DND-41 (cell line): ENCODE data around the gene PFKFB3.

ENCODE experiments used
- ATAC-seq: fragments of 200-7000 bp; cut with Tn5 transposase; 3 replicates; pipeline ENCODE4 v1.9.1; 2021; ENCODE audit warnings: low read depth; ENCODE audit not compliant: insufficient read depth
- DNase-seq: peaks from one replicate; pipeline ENCODE4 v3.0.0-alpha.2; 2020
- H2AFZ ChIP-seq: 2 replicates; pipeline ENCODE4 v1.6.0; 2012; ENCODE audit warnings: low read depth, low read length
- H3K27ac ChIP-seq: 2 replicates; pipeline ENCODE4 v1.5.1; 2012; ENCODE audit warnings: low read length, inconsistent platforms
- H3K27me3 ChIP-seq: fragments of 200-600 bp; sonication (generic); 2 replicates; pipeline ENCODE4 v1.6.0; 2012; ENCODE audit warnings: low read length, mild to moderate bottlenecking, inconsistent platforms; ENCODE audit not compliant: insufficient read depth, poor library complexity
- H3K36me3 ChIP-seq: 2 replicates; pipeline ENCODE4 v1.5.1; 2012; ENCODE audit warnings: low read length, inconsistent platforms; ENCODE audit not compliant: insufficient read depth
- H3K4me1 ChIP-seq: 2 replicates; pipeline ENCODE4 v1.5.1; 2012; ENCODE audit warnings: mild to moderate bottlenecking, low read length; ENCODE audit not compliant: insufficient read depth
- H3K4me2 ChIP-seq: 2 replicates; pipeline ENCODE4 v1.6.0; 2012; ENCODE audit warnings: mild to moderate bottlenecking, moderate library complexity, low read length, inconsistent platforms; ENCODE audit not compliant: insufficient read depth
- H3K4me3 ChIP-seq, 2 experiments: fragments of 200-600 bp in 1 of 2; shearing (Covaris generic) in 1 of 2; 2 replicates each; pipeline ENCODE4 v1.5.1; 2012 to 2016; ENCODE audit warnings: inconsistent platforms in 2 of 2, low read length in 2 of 2, mild to moderate bottlenecking in 2 of 2, low read depth in 1 of 2, moderate library complexity in 1 of 2
- H3K79me2 ChIP-seq: 2 replicates; pipeline ENCODE4 v1.6.0; 2012; ENCODE audit warnings: low read length, inconsistent platforms; ENCODE audit not compliant: insufficient read depth
- H3K9ac ChIP-seq: 2 replicates; pipeline ENCODE4 v1.6.0; 2012; ENCODE audit warnings: low read depth, mild to moderate bottlenecking, inconsistent platforms, low read length, moderate library complexity
- H3K9me3 ChIP-seq: 2 replicates; pipeline ENCODE4 v1.5.1; 2012; ENCODE audit warnings: low read length, moderate library complexity, mild to moderate bottlenecking, inconsistent platforms; ENCODE audit not compliant: insufficient read depth, severe bottlenecking
- H4K20me1 ChIP-seq: 2 replicates; pipeline ENCODE4 v1.6.0; 2012; ENCODE audit warnings: low read length; ENCODE audit not compliant: insufficient read depth
- EZH2 ChIP-seq: IDR thresholded peaks from 3 replicates; pipeline ENCODE4 v1.6.1; 2012; ENCODE audit warnings: borderline replicate concordance, low read depth, mild to moderate bottlenecking, moderate library complexity, low read length, inconsistent platforms; ENCODE audit not compliant: severe bottlenecking
- TF ChIP-seq, protein P1 (sequence below): IDR thresholded peaks from 2 replicates; pipeline ENCODE4 v1.5.1; 2012; ENCODE audit warnings: borderline replicate concordance, low read length, moderate library complexity, mild to moderate bottlenecking; ENCODE audit not compliant: poor library complexity, severe bottlenecking; ENCODE audit errors: extremely low read depth

PFKFB3 gene

GRCh38 chr10:6215683-6216484 lies 13.2 kb downstream of the PFKFB3 start:
- TF ChIP-seq, protein P1, sequence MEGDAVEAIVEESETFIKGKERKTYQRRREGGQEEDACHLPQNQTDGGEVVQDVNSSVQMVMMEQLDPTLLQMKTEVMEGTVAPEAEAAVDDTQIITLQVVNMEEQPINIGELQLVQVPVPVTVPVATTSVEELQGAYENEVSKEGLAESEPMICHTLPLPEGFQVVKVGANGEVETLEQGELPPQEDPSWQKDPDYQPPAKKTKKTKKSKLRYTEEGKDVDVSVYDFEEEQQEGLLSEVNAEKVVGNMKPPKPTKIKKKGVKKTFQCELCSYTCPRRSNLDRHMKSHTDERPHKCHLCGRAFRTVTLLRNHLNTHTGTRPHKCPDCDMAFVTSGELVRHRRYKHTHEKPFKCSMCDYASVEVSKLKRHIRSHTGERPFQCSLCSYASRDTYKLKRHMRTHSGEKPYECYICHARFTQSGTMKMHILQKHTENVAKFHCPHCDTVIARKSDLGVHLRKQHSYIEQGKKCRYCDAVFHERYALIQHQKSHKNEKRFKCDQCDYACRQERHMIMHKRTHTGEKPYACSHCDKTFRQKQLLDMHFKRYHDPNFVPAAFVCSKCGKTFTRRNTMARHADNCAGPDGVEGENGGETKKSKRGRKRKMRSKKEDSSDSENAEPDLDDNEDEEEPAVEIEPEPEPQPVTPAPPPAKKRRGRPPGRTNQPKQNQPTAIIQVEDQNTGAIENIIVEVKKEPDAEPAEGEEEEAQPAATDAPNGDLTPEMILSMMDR, result no peak
- no peak for TF ChIP-seq EZH2
- H3K9ac ChIP-seq, result no peak overlapping the region
- H3K36me3 ChIP-seq, result peaks cover 96% of the 10 kb centered on the region

DNA sequence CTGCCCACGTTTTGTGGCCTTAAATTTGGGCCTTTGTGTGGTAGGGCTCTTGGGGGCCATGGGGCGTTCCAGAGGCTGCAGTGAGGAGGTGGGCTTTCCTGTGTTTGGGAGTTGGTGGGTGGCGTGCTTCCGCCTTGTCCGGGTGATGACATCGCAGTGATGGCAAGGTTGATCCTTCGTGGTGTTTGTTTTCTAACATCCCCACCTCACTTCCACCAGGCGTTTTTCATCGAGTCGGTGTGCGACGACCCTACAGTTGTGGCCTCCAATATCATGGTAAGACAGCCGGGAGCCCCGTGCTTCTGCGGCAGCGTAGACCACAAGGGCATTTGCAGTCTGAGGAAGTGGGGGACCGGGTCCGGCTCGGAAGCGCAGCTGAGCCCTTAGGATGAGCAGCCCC lies 14.2 kb downstream of the PFKFB3 start:
- no peak overlapping the region for H3K4me2 ChIP-seq
- H3K27me3 ChIP-seq, result no peaks in the 10 kb centered on the region
- H3K79me2 ChIP-seq, result peaks cover 41% of the 10 kb centered on the region
- H2AFZ ChIP-seq, result no peak overlapping the region
- H3K9me3 ChIP-seq, result no peaks in the 10 kb centered on the region
- H4K20me1 ChIP-seq, result peaks cover 75% of the 10 kb centered on the region
- H3K27ac ChIP-seq, result no peak overlapping the region
- peaks cover 96% of the 10 kb centered on the region for H3K36me3 ChIP-seq
- peaks cover 3% of the 10 kb centered on the region; the same call in 1 of the 2 replicates for H3K4me1 ChIP-seq
- TF ChIP-seq EZH2, result no peak
- TF ChIP-seq, protein P1, result no peak
- ATAC-seq (no peak), DNase-seq (no peak)
- H3K4me3 ChIP-seq, result no peak overlapping the region
- no peak overlapping the region for H3K9ac ChIP-seq

More at GRCh38 chr10:6215683-6216484, 13.2 kb downstream of the PFKFB3 start:
- DNase-seq, result no peak
- peaks cover 3% of the 10 kb centered on the region; the same call in 1 of the 2 replicates for H3K4me1 ChIP-seq
- peaks cover 75% of the 10 kb centered on the region for H4K20me1 ChIP-seq
- H3K27me3 ChIP-seq, result no peaks in the 10 kb centered on the region
- H3K79me2 ChIP-seq, result peaks cover 47% of the 10 kb centered on the region
- H3K9me3 ChIP-seq, result no peaks in the 10 kb centered on the region
- H3K4me2 ChIP-seq, result no peak overlapping the region
- no peak for ATAC-seq
- H2AFZ ChIP-seq, result no peak overlapping the region
- no peak overlapping the region for H3K4me3 ChIP-seq
- no peak overlapping the region for H3K27ac ChIP-seq

- Histone ChIP-seq H3K9me3 (no peaks in the 10 kb centered on the region), H3K9ac (no peak overlapping the region), H3K4me2 (no peak overlapping the region), H3K4me3 (no peak overlapping the region), H3K27ac (no peak overlapping the region), H3K27me3 (no peaks in the 10 kb centered on the region), H3K4me1 (no peaks in the 10 kb centered on the region), H4K20me1 (peaks cover 74% of the 10 kb centered on the region), H2AFZ (no peak overlapping the region), H3K36me3 (peaks cover 97% of the 10 kb centered on the region), H3K79me2 (peaks cover 34% of the 10 kb centered on the region)
- TF ChIP-seq EZH2, result no peak
- TF ChIP-seq, protein P1, result no peak
- ATAC-seq, result no peak
- no peak for DNase-seq
Observed at GRCh38 chr10:6217611-6218010, 14.9 kb downstream of the PFKFB3 start.
